Adrenal gland (tissue), 12 donors: Measurements from ENCODE around the gene BSCL2. TPM values are rescaled to one million over a fixed set of nuclear protein-coding genes. Genes with fewer than 3 reads are reported as not detected.

Experiments
- DNase-seq, 7 donors: peaks; one replicate each; pipeline ENCODE4 v3.0.0-alpha.2; 2019 to 2020
- H3K27ac ChIP-seq, 5 donors: fragments of 200-600 bp; sonication (generic) in 4 of 5; 1 replicate in 3 of 5; 2 replicates in 2 of 5; pipeline versions ENCODE4 v1.5.1 to v1.8.0; 2016 to 2020; ENCODE audit warnings: mild to moderate bottlenecking in 1 of 5
- H3K27me3 ChIP-seq: fragments of 200-600 bp; 2 replicates; pipeline ENCODE4 v1.8.0; 2021
- H3K36me3 ChIP-seq, 2 donors: fragments of 200-600 bp; replicated peaks in 1 of 2; 1 replicate in 1 of 2; 2 replicates in 1 of 2; pipeline versions ENCODE4 v1.5.1 to v1.8.0; 2018 to 2022
- H3K4me1 ChIP-seq, 2 donors: fragments of 200-600 bp; replicated peaks in 1 of 2; 1 replicate in 1 of 2; 2 replicates in 1 of 2; pipeline versions ENCODE4 v1.5.1 to v1.8.0; 2018 to 2021
- H3K4me3 ChIP-seq, 4 donors: fragments of 200-600 bp; sonication (generic) in 3 of 4; one replicate each; pipeline ENCODE4 v1.5.1; 2016 to 2018
- H3K9me3 ChIP-seq, 3 donors: fragments of 200-600 bp; sonication (generic) in 1 of 3; replicated peaks in 1 of 3; 1 replicate in 2 of 3; 2 replicates in 1 of 3; pipeline versions ENCODE4 v1.5.1 to v1.8.0; 2016 to 2021
- CTCF ChIP-seq, 6 experiments: fragments of 450-650 bp in 4 of 6; fragments of 200-600 bp in 2 of 6; sonication (generic) in 1 of 6; IDR thresholded peaks; 1 replicate in 5 of 6; 2 replicates in 1 of 6; pipeline versions ENCODE4 v1.5.1 to v1.8.0; 2016 to 2021; ENCODE audit warnings: antibody characterized with exemption in 6 of 6, mild to moderate bottlenecking in 2 of 6, moderate library complexity in 1 of 6
- POLR2A ChIP-seq, 2 donors: fragments of 450-650 bp; IDR thresholded peaks; one replicate each; pipeline ENCODE4 v1.6.1; 2017; ENCODE audit warnings: antibody characterized with exemption in 2 of 2, mild to moderate bottlenecking in 2 of 2, moderate library complexity in 1 of 2
- WGBS, 4 donors: extraction: QIAGEN DNeasy Blood & Tissue Kit in 2 of 4; methylation state at CpG; one replicate each; pipeline versions ENCODE4 v1.1.5 to v1.1.7; 2013 to 2017; 5-methylcytosine and 5-hydroxymethylcytosine counted together
- intact Hi-C, 2 donors: fragments of 100-400 bp; cut with DNase I; formaldehyde crosslinking; loops; one replicate each; pipeline versions ENCODE4 v1.14.1 to v1.15.0; 2022 to 2023
- polyA plus RNA-seq, 3 donors: library from polyadenylated mRNA; stranded (reverse); fragments of 200-250 nt in 2 of 3; fragments of 350-450 nt in 1 of 3; fragmentation: Illumina TruSeq in 1 of 3; extraction: RNeasy Lipid Tissue Mini Kit (QIAGEN cat#74804) in 1 of 3; gene quantifications; one replicate each; pipeline ENCODE4 v1.2.3, GENCODE V29; 2013 to 2014
- total RNA-seq, 9 donors: library from RNA; depleted of rRNA in 4 of 9; stranded (reverse); fragments of >200 nt in 4 of 9; fragments of 120-200 nt in 1 of 9; fragmentation: NEBNext Ultra II Directional in 1 of 9; extraction: Animal tissue kit (Norgen Biotek cat#: 25700) in 1 of 9; gene quantifications; one replicate each; pipeline versions ENCODE4 v1.1.0 to v1.2.4, GENCODE V29; 2013 to 2023
- donor health status: healthy with polysubstance abuse.
- donor health status: Bipolar disorder and iron deficiency.
- donor health status: DM: yes; HTN: yes; CAD: no.
- donor health status: DM: no; HTN: no; CAD: no.
- donor health status: DM: no; HTN: no; CAD: no.
- donor health status: DM: yes; HTN: yes; CAD: no.

BSCL2 gene
- total and polyA plus RNA-seq, 12 donors = 77.6 to 653 (median 131) TPM

GRCh38 chr11:62673196-62673525 lies 34.1 kb downstream of the BSCL2 start:
- Histone ChIP-seq H3K9me3 (no peaks in the 10 kb centered on the region), H3K27ac (peak overlapping the region in 2 of 5 donors; percentile 82 to 91), H3K27me3 (no peaks in the 10 kb centered on the region), H3K4me1 (peaks cover 21 to 48% of the 10 kb centered on the region in 2 donors), H3K4me3 (no peak overlapping the region), H3K36me3 (peaks cover 0 to 27% of the 10 kb centered on the region in 2 donors)
- intact Hi-C loops = no loop called here
- TF ChIP-seq CTCF (IDR thresholded peaks at IDR 0.05) (no peak), POLR2A (IDR thresholded peaks at IDR 0.05) (no peak)
- 64 to 83% (median 64%) methylated on average over 2 of the region's 2 CpGs for WGBS, 4 donors
- no peak for DNase-seq

DNA sequence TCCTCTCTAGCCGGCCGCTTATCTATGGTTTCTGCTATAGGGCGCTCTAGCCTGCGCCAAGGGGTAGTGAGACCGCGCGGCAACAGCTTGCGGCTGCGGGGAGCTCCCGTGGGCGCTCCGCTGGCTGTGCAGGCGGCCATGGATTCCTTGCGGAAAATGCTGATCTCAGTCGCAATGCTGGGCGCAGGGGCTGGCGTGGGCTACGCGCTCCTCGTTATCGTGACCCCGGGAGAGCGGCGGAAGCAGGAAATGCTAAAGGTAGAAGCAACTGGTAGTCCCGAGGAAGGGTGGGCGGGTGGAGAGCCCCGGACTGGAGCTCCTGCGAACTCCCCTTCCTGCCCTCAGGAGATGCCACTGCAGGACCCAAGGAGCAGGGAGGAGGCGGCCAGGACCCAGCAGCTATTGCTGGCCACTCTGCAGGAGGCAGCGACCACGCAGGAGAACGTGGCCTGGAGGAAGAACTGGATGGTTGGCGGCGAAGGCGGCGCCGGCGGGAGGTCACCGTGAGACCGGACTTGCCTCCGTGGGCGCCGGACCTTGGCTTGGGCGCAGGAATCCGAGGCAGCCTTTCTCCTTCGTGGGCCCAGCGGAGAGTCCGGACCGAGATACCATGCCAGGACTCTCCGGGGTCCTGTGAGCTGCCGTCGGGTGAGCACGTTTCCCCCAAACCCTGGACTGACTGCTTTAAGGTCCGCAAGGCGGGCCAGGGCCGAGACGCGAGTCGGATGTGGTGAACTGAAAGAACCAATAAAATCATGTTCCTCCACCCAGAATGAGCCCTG lies 35.4 kb downstream of the BSCL2 start, which contains the start of the genes LBHD1 and UQCC3:
Gene LBHD1, minus strand, starts transcription at position 660 of the 782 bp plus-strand sequence. CDS start 2,236 bp downstream, outside the sequence.
Gene UQCC3, plus strand, starts transcription at position 66 of the 782 bp plus-strand sequence. Its CDS starts 73 bp downstream, at position 139.
- TF ChIP-seq POLR2A (IDR thresholded peaks at IDR 0.05) (peak; percentile 42 to 75), CTCF (IDR thresholded peaks at IDR 0.05) (no peak)

DNA sequence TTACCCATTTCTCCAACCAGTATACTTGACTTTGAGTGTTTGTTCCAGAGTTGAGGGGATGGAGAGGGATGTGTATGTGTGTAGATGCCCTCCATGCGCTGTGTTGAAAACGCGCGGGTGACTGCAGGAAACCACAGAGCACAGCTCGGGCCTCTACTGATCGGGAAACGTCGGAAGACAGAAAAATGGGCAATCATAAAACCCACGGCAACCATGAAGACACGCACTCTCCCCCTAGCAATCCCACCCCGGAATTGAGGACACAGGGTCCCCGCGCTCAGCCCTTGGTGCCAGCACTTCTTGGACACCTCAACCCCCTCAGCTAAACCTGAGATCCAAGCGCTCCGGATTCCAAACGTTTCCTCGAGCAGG lies 36.0 kb downstream of the BSCL2 start:
- peak in 3 of 7 donors; percentile 28 to 38 (median 33) for DNase-seq
- H3K27me3 ChIP-seq = no peaks in the 10 kb centered on the region
- H3K9me3 ChIP-seq = no peaks in the 10 kb centered on the region
- TF ChIP-seq CTCF (IDR thresholded peaks at IDR 0.05) = no peak
- no peak for TF ChIP-seq POLR2A (IDR thresholded peaks at IDR 0.05)
- H3K36me3 ChIP-seq = peaks cover 0 to 12% of the 10 kb centered on the region in 2 donors
- H3K4me1 ChIP-seq = peaks cover 23 to 54% of the 10 kb centered on the region in 2 donors
- 0 to 2% (median 1%) methylated on average over 12 to 17 of the region's 17 CpGs for WGBS, 4 donors
- intact Hi-C loops = no loop called here
- H3K4me3 ChIP-seq = peak overlapping the region; percentile 53 to 94 (median 72)
- peak overlapping the region; percentile 73 to 92 (median 82) for H3K27ac ChIP-seq

More for the DNA sequence above, 35.4 kb downstream of the BSCL2 start, which contains the start of the genes LBHD1 and UQCC3:
- WGBS, 4 donors = 0 to 1% (median 0%) methylated on average over 10 to 59 of the region's 59 CpGs
- intact Hi-C loops = no loop called here
- peak within 1 kb of the TSS; percentile 53 to 94 (median 72) for H3K4me3 ChIP-seq
- DNase-seq = peak; percentile 73 to 86 (median 76)
- H3K27ac ChIP-seq = peak within 1 kb of the TSS; percentile 73 to 92 (median 82)
- peaks cover 17 to 48% of the 10 kb centered on the region in 2 donors for H3K4me1 ChIP-seq
- no peaks in the 10 kb centered on the region for H3K9me3 ChIP-seq
- H3K27me3 ChIP-seq = no peaks in the 10 kb centered on the region
- peaks cover 0 to 18% of the 10 kb centered on the region in 2 donors for H3K36me3 ChIP-seq

DNA sequence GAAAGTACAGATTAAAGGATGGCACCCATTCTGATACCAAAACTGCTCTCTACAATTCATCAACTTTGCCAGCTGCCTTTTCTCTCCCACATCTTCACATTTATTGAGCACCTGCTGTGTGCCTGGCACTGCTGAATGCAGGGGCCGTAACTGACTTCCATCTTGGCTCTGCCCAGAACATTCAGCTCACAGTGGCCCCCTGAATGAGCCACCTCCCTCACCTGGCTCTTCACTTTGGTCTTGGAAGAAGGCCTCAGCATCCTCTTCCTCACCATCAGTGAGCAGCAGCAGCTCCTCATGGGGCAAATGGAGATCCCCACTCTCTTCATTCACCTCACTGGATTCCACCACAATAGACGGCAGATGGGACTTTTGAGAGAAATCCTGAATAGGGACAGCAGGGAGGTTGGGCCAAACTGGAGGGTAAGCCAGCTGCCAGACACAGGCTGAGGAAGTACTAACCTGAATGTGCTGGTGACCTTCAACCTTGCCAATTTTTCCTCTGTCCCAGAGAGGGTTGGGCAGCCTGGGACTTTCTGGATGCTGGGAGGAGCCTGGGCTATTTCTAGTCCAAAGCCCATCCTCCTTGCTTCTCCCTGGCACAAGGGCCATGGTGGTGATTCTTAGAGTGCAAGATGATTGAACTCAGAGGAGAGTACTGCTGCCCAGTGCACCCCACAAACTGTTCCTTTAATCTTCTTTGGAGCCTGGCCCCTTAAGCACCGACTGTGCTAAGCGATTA lies 37.6 kb downstream of the BSCL2 start:
- DNase-seq = peak; percentile 81 to 94 (median 90)
- Histone ChIP-seq H3K4me3 (no peak overlapping the region), H3K36me3 (no peaks in the 10 kb centered on the region), H3K4me1 (peaks cover 29 to 57% of the 10 kb centered on the region in 2 donors), H3K27me3 (no peaks in the 10 kb centered on the region), H3K27ac (peak overlapping the region in 3 of 5 donors; percentile 41 to 92 (median 72)), H3K9me3 (no peaks in the 10 kb centered on the region)
- intact Hi-C loops = no loop called here
- TF ChIP-seq POLR2A (IDR thresholded peaks at IDR 0.05) (peak in 1 of 2 donors; percentile 51), CTCF (IDR thresholded peaks at IDR 0.05) (no peak)
- WGBS, 4 donors = 37 to 58% (median 48%) methylated on average over 3 to 4 of the region's 4 CpGs
